ENCODE results near the gene XRCC5. TPM values are rescaled to one million over a fixed set of nuclear protein-coding genes. Genes with fewer than 3 reads are reported as not detected.

Gene XRCC5
- total RNA-seq, 1 experiment from 2014 or later, result 198 TPM

- H3K27ac Mint-ChIP-seq (ENCODE audit: low read depth, unreplicated experiment), result no peak overlapping the region
- no TSS peak for BruUV-seq (replicated peaks)
- intact Hi-C loops (cut with micrococcal nuclease), result no loop called here
- H3K4me3 Mint-ChIP-seq (ENCODE audit: unreplicated experiment), result no peak overlapping the region
- no peaks in the 10 kb centered on the region for H3K36me3 Mint-ChIP-seq (ENCODE audit: insufficient read depth, unreplicated experiment)
- no peaks in the 10 kb centered on the region for H3K4me1 Mint-ChIP-seq (ENCODE audit: insufficient read depth, unreplicated experiment)
- H3K27me3 Mint-ChIP-seq (ENCODE audit: insufficient read depth, unreplicated experiment), result no peaks in the 10 kb centered on the region
- no peak for TF ChIP-seq CTCF (IDR thresholded peaks at IDR 0.05; ENCODE audit: unreplicated experiment)
- no peaks in the 10 kb centered on the region for H3K9me3 Mint-ChIP-seq (ENCODE audit: unreplicated experiment)
- ChIA-PET POLR2A (interaction anchor here (1.2 kb wide), 1 partner anchor 9 kb away, joined by 4 read pairs; no protein-coding TSS in a partner anchor), CTCF (interaction anchor here (0.6 to 1.9 kb wide), 4 partner anchors 12 to 1075 kb away, joined by 3 to 6 read pairs (median 4); no protein-coding TSS in a partner anchor)
- DNase-seq (ENCODE audit: unreplicated experiment), result no peak
Measured at GRCh38 chr2:216126943-216127342, 17.8 kb downstream of the XRCC5 start.

- no peaks in the 10 kb centered on the region for H3K4me1 Mint-ChIP-seq (ENCODE audit: insufficient read depth, unreplicated experiment)
- H3K4me3 Mint-ChIP-seq (ENCODE audit: unreplicated experiment), result no peak overlapping the region
- CTCF ChIA-PET, result interaction anchor here (0.7 to 1.8 kb wide), 5 partner anchors 10 to 786 kb away, joined by 3 to 5 read pairs (median 4); partner anchors contain the start of gene XRCC5
- H3K36me3 Mint-ChIP-seq (ENCODE audit: insufficient read depth, unreplicated experiment), result no peaks in the 10 kb centered on the region
- DNase-seq (ENCODE audit: unreplicated experiment), result no peak
- H3K27ac Mint-ChIP-seq (ENCODE audit: low read depth, unreplicated experiment), result no peak overlapping the region
- H3K27me3 Mint-ChIP-seq (ENCODE audit: insufficient read depth, unreplicated experiment), result no peaks in the 10 kb centered on the region
- POLR2A ChIA-PET, result interaction anchor here (0.9 to 1.5 kb wide), 3 partner anchors 10 to 20 kb away, joined by 3 to 5 read pairs (median 4); no protein-coding TSS in a partner anchor
- intact Hi-C loops (cut with micrococcal nuclease), result no loop called here
- no TSS peak for BruUV-seq (replicated peaks)
- no peak for TF ChIP-seq CTCF (IDR thresholded peaks at IDR 0.05; ENCODE audit: unreplicated experiment)
- H3K9me3 Mint-ChIP-seq (ENCODE audit: unreplicated experiment), result no peaks in the 10 kb centered on the region
Measured at GRCh38 chr2:216130346-216130971, 21.3 kb downstream of the XRCC5 start.

GRCh38 chr2:216131175-216131926, 22.2 kb downstream of the XRCC5 start:
- no peak for DNase-seq (ENCODE audit: unreplicated experiment)
- Mint-ChIP-seq H3K4me1 (ENCODE audit: insufficient read depth, unreplicated experiment) (no peaks in the 10 kb centered on the region), H3K27ac (ENCODE audit: low read depth, unreplicated experiment) (no peak overlapping the region), H3K36me3 (ENCODE audit: insufficient read depth, unreplicated experiment) (no peaks in the 10 kb centered on the region), H3K4me3 (ENCODE audit: unreplicated experiment) (no peak overlapping the region), H3K27me3 (ENCODE audit: insufficient read depth, unreplicated experiment) (no peaks in the 10 kb centered on the region), H3K9me3 (ENCODE audit: unreplicated experiment) (no peaks in the 10 kb centered on the region)
- no TSS peak for BruUV-seq (replicated peaks)
- intact Hi-C loops (cut with micrococcal nuclease), result no loop called here
- TF ChIP-seq CTCF (IDR thresholded peaks at IDR 0.05; ENCODE audit: unreplicated experiment), result no peak
- POLR2A ChIA-PET, result interaction anchor here (1.2 to 1.5 kb wide), 2 partner anchors 13 to 21 kb away, joined by 3 to 4 read pairs; no protein-coding TSS in a partner anchor
- CTCF ChIA-PET, result interaction anchor here (1.5 to 1.8 kb wide), 2 partner anchors 11 to 19 kb away, joined by 3 to 5 read pairs; no protein-coding TSS in a partner anchor

- TF ChIP-seq CTCF (IDR thresholded peaks at IDR 0.05; ENCODE audit: unreplicated experiment), result no peak
- no peaks in the 10 kb centered on the region for H3K4me1 Mint-ChIP-seq (ENCODE audit: insufficient read depth, unreplicated experiment)
- no peaks in the 10 kb centered on the region for H3K27me3 Mint-ChIP-seq (ENCODE audit: insufficient read depth, unreplicated experiment)
- no TSS peak for BruUV-seq (replicated peaks)
- POLR2A ChIA-PET, result interaction anchor here (0.6 to 1.5 kb wide), 2 partner anchors 11 to 23 kb away, joined by 3 to 4 read pairs; partner anchors contain the start of gene XRCC5
- H3K4me3 Mint-ChIP-seq (ENCODE audit: unreplicated experiment), result no peak overlapping the region
- DNase-seq (ENCODE audit: unreplicated experiment), result no peak
- no peak overlapping the region for H3K27ac Mint-ChIP-seq (ENCODE audit: low read depth, unreplicated experiment)
- CTCF ChIA-PET, result interaction anchor here (0.7 to 1.1 kb wide), 3 partner anchors 13 to 33 kb away, joined by 3 read pairs; no protein-coding TSS in a partner anchor
- H3K9me3 Mint-ChIP-seq (ENCODE audit: unreplicated experiment), result no peaks in the 10 kb centered on the region
- intact Hi-C loops (cut with micrococcal nuclease), result no loop called here
- H3K36me3 Mint-ChIP-seq (ENCODE audit: insufficient read depth, unreplicated experiment), result no peaks in the 10 kb centered on the region
Measured at GRCh38 chr2:216132585-216132984, 23.4 kb downstream of the XRCC5 start.

All from MCF 10A (cell line).